A549 (cell line): ENCODE measurements around the gene SMG6. TPM values are rescaled to one million over a fixed set of nuclear protein-coding genes. Genes with fewer than 3 reads are reported as not detected.

ENCODE experiments used
- ATAC-seq, 2 experiments: fragments of 200-7000 bp in 1 of 2; fragments of >200 bp in 1 of 2; cut with Nextera tagmentation in 1 of 2; cut with Tn5 transposase in 1 of 2; 3 replicates each; pipeline versions ENCODE4 v1.8.0 to v1.9.1; 2018 to 2020; ENCODE audit warnings: mild to moderate bottlenecking in 1 of 2, moderate library complexity in 1 of 2
- CTCF ChIA-PET: fragments of 300-600 bp; sonication (Branson Sonifier 250); formaldehyde crosslinking; extraction: SDS; loops from one replicate; lab custom pipeline; 2021; ENCODE audit warnings: antibody characterized with exemption, inconsistent platforms; lab: Yijun Ruan, JAX
- POLR2A ChIA-PET: fragments of 350-600 bp; formaldehyde crosslinking; extraction: SDS; loops from one replicate; lab custom pipeline; 2021; ENCODE audit warnings: antibody characterized with exemption, inconsistent platforms; lab: Yijun Ruan, JAX
- DNase-seq, 2 experiments: peaks; one replicate each; pipeline versions ENCODE4 v3.0.0 to v3.0.0-alpha.2; 2011 to 2016; ENCODE audit warnings: low read depth in 1 of 2, low spot score in 1 of 2
- FAIRE-seq: peaks from 2 replicates; lab custom pipeline; 2011; peaks lifted over from hg19 to GRCh38; lab: Jason Lieb, UNC
- H3K27ac ChIP-seq, 2 experiments: fragments of >200 bp; sonication (Bioruptor Twin); formaldehyde crosslinking; 3 replicates each; pipeline ENCODE4 v1.5.1; 2016 to 2017
- H3K4me1 ChIP-seq: fragments of >200 bp; sonication (Bioruptor Twin); formaldehyde crosslinking; 3 replicates; pipeline ENCODE4 v1.6.1; 2016
- H3K4me2 ChIP-seq: fragments of >200 bp; sonication (Bioruptor Twin); formaldehyde crosslinking; 3 replicates; pipeline ENCODE4 v1.6.1; 2016
- H3K4me3 ChIP-seq: fragments of >200 bp; sonication (Bioruptor Twin); formaldehyde crosslinking; 3 replicates; pipeline ENCODE4 v1.5.1; 2016
- H3K9me3 ChIP-seq: fragments of >200 bp; sonication (Bioruptor Twin); formaldehyde crosslinking; 3 replicates; pipeline ENCODE4 v1.6.1; 2016
- ATOH8 ChIP-seq: fragments of 250-450 bp; sonication (Bioruptor Pico); IDR thresholded peaks from 2 replicates; pipeline ENCODE4 v1.5.0; 2020; ENCODE audit warnings: low read depth, mild to moderate bottlenecking, moderate library complexity
- BCL3 ChIP-seq: fragments of >200 bp; sonication (Bioruptor Twin); formaldehyde crosslinking; IDR thresholded peaks from 3 replicates; pipeline ENCODE4 v1.6.1; 2016
- BHLHE40 ChIP-seq: IDR thresholded peaks from 2 replicates; pipeline ENCODE4 v1.6.1; 2012; ENCODE audit warnings: low read depth, low read length, inconsistent platforms
- E2F6 ChIP-seq: IDR thresholded peaks from 2 replicates; pipeline ENCODE4 v1.6.1; 2012; ENCODE audit warnings: low read depth, borderline replicate concordance
- FOSB ChIP-seq: fragments of 250-450 bp; sonication (Bioruptor Pico); IDR thresholded peaks from 2 replicates; pipeline ENCODE4 v1.5.0; 2020; ENCODE audit warnings: mild to moderate bottlenecking, moderate library complexity
- FOXS1 ChIP-seq: fragments of 250-450 bp; sonication (Bioruptor Pico); IDR thresholded peaks from 2 replicates; pipeline ENCODE4 v1.5.0; 2020; ENCODE audit warnings: mild to moderate bottlenecking, moderate library complexity
- GATA3 ChIP-seq: IDR thresholded peaks from 2 replicates; pipeline ENCODE4 v1.6.1; 2012; ENCODE audit warnings: borderline replicate concordance
- HOXB5 ChIP-seq: fragments of 250-450 bp; sonication (Bioruptor Pico); IDR thresholded peaks from 2 replicates; pipeline ENCODE4 v1.5.0; 2020; ENCODE audit warnings: mild to moderate bottlenecking, moderate library complexity
- KDM1A ChIP-seq: fragments of 200-600 bp; sonication (generic); IDR thresholded peaks from 2 replicates; pipeline ENCODE4 v1.6.1; 2016; ENCODE audit warnings: low read depth, mild to moderate bottlenecking
- MAFK ChIP-seq: fragments of 450-650 bp; IDR thresholded peaks from 2 replicates; pipeline ENCODE4 v1.6.1; 2014; ENCODE audit not compliant: partially characterized antibody
- MAZ ChIP-seq: fragments of 150-350 bp; IDR thresholded peaks from 2 replicates; pipeline ENCODE4 v1.6.1; 2014; ENCODE audit warnings: antibody characterized with exemption, low read depth, low read length, borderline replicate concordance
- NPAS2 ChIP-seq: fragments of 250-450 bp; sonication (Bioruptor Pico); IDR thresholded peaks from 2 replicates; pipeline ENCODE4 v1.8.0; 2022; ENCODE audit warnings: mild to moderate bottlenecking, moderate library complexity, borderline replicate concordance
- NR3C1 ChIP-seq: fragments of >200 bp; sonication (Bioruptor Twin); formaldehyde crosslinking; IDR thresholded peaks from 3 replicates; pipeline ENCODE4 v1.6.1; 2017
- POLR2A ChIP-seq: IDR thresholded peaks from 2 replicates; pipeline ENCODE4 v1.6.1; 2012; ENCODE audit warnings: mild to moderate bottlenecking, low read length
- RARB ChIP-seq: fragments of 250-450 bp; sonication (Bioruptor Pico); IDR thresholded peaks from 2 replicates; pipeline ENCODE4 v1.8.0; 2021; ENCODE audit warnings: mild to moderate bottlenecking, moderate library complexity
- RCOR1 ChIP-seq: fragments of 150-350 bp; IDR thresholded peaks from 2 replicates; pipeline ENCODE4 v1.6.1; 2014; ENCODE audit warnings: antibody characterized with exemption, low read length, low read depth
- REST ChIP-seq: fragments of 200-600 bp; sonication (generic); IDR thresholded peaks from 2 replicates; pipeline ENCODE4 v1.6.1; 2016; ENCODE audit warnings: antibody characterized with exemption, mild to moderate bottlenecking, moderate library complexity
- RNF2 ChIP-seq: fragments of 200-600 bp; sonication (generic); IDR thresholded peaks from 2 replicates; pipeline ENCODE4 v1.6.1; 2016; ENCODE audit warnings: low read depth, mild to moderate bottlenecking, antibody characterized with exemption, moderate library complexity, borderline replicate concordance
- TP53 ChIP-seq: fragments of 250-450 bp; sonication (Bioruptor Pico); IDR thresholded peaks from 2 replicates; pipeline ENCODE4 v1.5.0; 2021; ENCODE audit warnings: mild to moderate bottlenecking, moderate library complexity
- USF2 ChIP-seq: fragments of 450-650 bp; IDR thresholded peaks from 2 replicates; pipeline ENCODE4 v1.6.1; 2014; ENCODE audit warnings: antibody characterized with exemption
- ZFP36 ChIP-seq: fragments of 450-650 bp; IDR thresholded peaks from 2 replicates; pipeline ENCODE4 v1.6.1; 2014; ENCODE audit warnings: borderline replicate concordance; ENCODE audit not compliant: partially characterized antibody
- WGBS: methylation state at CpG from one replicate; pipeline ENCODE4 v1.1.6; 2017; ENCODE audit errors: missing lambda C conversion rate; 5-methylcytosine and 5-hydroxymethylcytosine counted together
- polyA plus RNA-seq, 4 experiments: library from polyadenylated mRNA; depleted of rRNA in 3 of 4; stranded (reverse); fragments of >200 nt; fragmentation: RNase III in 1 of 4; extraction: RNeasy Plus Mini Kit Qiagen cat#74134 plus additional on column Dnase treatment in 1 of 4; gene quantifications; 2 replicates in 3 of 4; 3 replicates in 1 of 4; pipeline ENCODE4 v1.2.3, GENCODE V29; 2011 to 2017

Gene SMG6
- polyA plus RNA-seq, 2 of the 4 experiments (the other 2 are of a cell fraction), result 4.7 to 17.0 TPM

- H3K4me1 ChIP-seq, result peaks cover 24% of the 10 kb centered on the region
- DNase-seq, result no peak
- WGBS, result 82% methylated on average over 5 of the region's 7 CpGs
- TF ChIP-seq MAZ, result no peak
- TF ChIP-seq RARB (CRISPR knock-in tag), result no peak
- no peak for TF ChIP-seq FOXS1 (CRISPR knock-in tag)
- no peak for TF ChIP-seq POLR2A
- no peak for TF ChIP-seq HOXB5 (CRISPR knock-in tag)
- no peak for TF ChIP-seq NPAS2
- TF ChIP-seq, all 56 proteins: peak for 0
- no peak overlapping the region for H3K4me3 ChIP-seq
- ChIA-PET CTCF (interaction anchor here (0.8 to 16.1 kb wide), 14 partner anchors 8 to 460 kb away, joined by 3 to 224 read pairs (median 6); partner anchors contain the start of genes DPH1, HIC1 and RTN4RL1), POLR2A (interaction anchor here (0.6 to 1.1 kb wide), 2 partner anchors 9 to 134 kb away, joined by 3 read pairs; no protein-coding TSS in a partner anchor)
- ATAC-seq (no peak), FAIRE-seq (no peak)
- no peak overlapping the region for H3K4me2 ChIP-seq
- no peak overlapping the region for H3K27ac ChIP-seq
- H3K9me3 ChIP-seq, result no peaks in the 10 kb centered on the region
These were observed 263.3 kb downstream of the SMG6 start for GRCh38 chr17:2040219-2040827.

- Histone ChIP-seq H3K27ac (no peak overlapping the region), H3K4me1 (peaks cover 16% of the 10 kb centered on the region), H3K4me3 (no peak overlapping the region), H3K4me2 (no peak overlapping the region), H3K9me3 (no peaks in the 10 kb centered on the region)
- no peak for TF ChIP-seq NR3C1
- no peak for TF ChIP-seq ATOH8 (CRISPR knock-in tag)
- TF ChIP-seq GATA3, result no peak
- TF ChIP-seq RCOR1, result no peak
- TF ChIP-seq KDM1A, result no peak
- TF ChIP-seq FOXS1 (CRISPR knock-in tag), result no peak
- TF ChIP-seq RNF2, result no peak
- ChIA-PET POLR2A (no interaction called here), CTCF (interaction anchor here (0.9 to 16.1 kb wide), 9 partner anchors 11 to 225 kb away, joined by 3 to 224 read pairs (median 4); partner anchors contain the start of genes DPH1, HIC1 and RTN4RL1)
- DNase-seq (no peak), FAIRE-seq (no peak), ATAC-seq (no peak)
- WGBS, result 93% methylated on average over 10 of the region's 10 CpGs
These were observed 266.4 kb downstream of the SMG6 start for GRCh38 chr17:2037155-2037554.

GRCh38 chr17:2035541-2036488 is 267.8 kb downstream of the SMG6 start:
- 89% methylated on average over 29 of the region's 29 CpGs for WGBS
- no peak for TF ChIP-seq E2F6
- TF ChIP-seq BCL3, result no peak
- TF ChIP-seq TP53 (CRISPR knock-in tag), result no peak
- TF ChIP-seq RNF2, result no peak
- no peak for TF ChIP-seq FOSB
- TF ChIP-seq NPAS2, result no peak
- no peak for TF ChIP-seq MAFK
- TF ChIP-seq HOXB5 (CRISPR knock-in tag), result no peak
- no peak for TF ChIP-seq ZFP36
- no peak for TF ChIP-seq REST
- TF ChIP-seq BHLHE40, result no peak
- no peak for TF ChIP-seq USF2

More at GRCh38 chr17:2035541-2036488, 267.8 kb downstream of the SMG6 start:
- Histone ChIP-seq H3K9me3 (no peaks in the 10 kb centered on the region), H3K4me3 (no peak overlapping the region), H3K4me2 (no peak overlapping the region), H3K4me1 (peaks cover 19% of the 10 kb centered on the region), H3K27ac (peak overlapping the region in 1 of 2 experiments; percentile 65; a peak in 3 of 6 replicates)
- ATAC-seq (no peak), DNase-seq (no peak), FAIRE-seq (no peak)
- CTCF ChIA-PET, result interaction anchor here (0.7 to 16.1 kb wide), 6 partner anchors 10 to 209 kb away, joined by 3 to 224 read pairs (median 10); partner anchors contain the start of genes DPH1, HIC1 and RTN4RL1
- POLR2A ChIA-PET, result no interaction called here
